SH-SY5Y (cell line): ENCODE measurements around the gene BMP2K.

ENCODE experiments used
- GATA2 ChIP-seq: IDR thresholded peaks from 2 replicates; pipeline ENCODE4 v1.6.1; 2011; ENCODE audit warnings: mild to moderate bottlenecking, low read depth, low read length
- GATA3 ChIP-seq: IDR thresholded peaks from 2 replicates; pipeline ENCODE4 v1.6.1; 2011; ENCODE audit warnings: low read depth, mild to moderate bottlenecking, low read length, moderate library complexity

DNA sequence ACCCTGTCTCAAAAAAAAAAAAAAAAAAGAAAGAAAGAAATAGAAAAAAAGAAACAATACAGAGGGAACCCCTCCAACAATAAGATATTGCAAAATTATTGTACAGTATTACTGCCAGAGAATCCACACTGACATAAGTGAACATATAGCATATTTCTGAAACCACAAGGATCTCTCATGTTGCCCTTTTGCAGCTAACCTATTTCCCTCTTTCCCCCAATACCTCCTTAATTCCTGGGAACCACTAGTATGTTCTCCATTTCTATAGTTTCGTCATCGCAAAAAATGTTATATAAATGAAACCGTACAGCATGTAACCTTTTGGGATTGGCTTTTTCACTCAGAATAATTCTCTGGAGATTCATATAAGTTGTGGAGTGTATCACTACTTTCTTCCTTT lies 20.0 kb upstream of the BMP2K start:
- TF ChIP-seq GATA3 (no peak), GATA2 (no peak)
